A549 (cell line): Measurements from ENCODE around the gene RHOT2. TPM values are rescaled to one million over a fixed set of nuclear protein-coding genes. Genes with fewer than 3 reads are reported as not detected.

Experiments used
- ATAC-seq, 2 experiments: fragments of 200-7000 bp in 1 of 2; fragments of >200 bp in 1 of 2; cut with Nextera tagmentation in 1 of 2; cut with Tn5 transposase in 1 of 2; 3 replicates each; pipeline versions ENCODE4 v1.8.0 to v1.9.1; 2018 to 2020; ENCODE audit warnings: mild to moderate bottlenecking in 1 of 2, moderate library complexity in 1 of 2
- CTCF ChIA-PET: fragments of 300-600 bp; sonication (Branson Sonifier 250); formaldehyde crosslinking; extraction: SDS; loops from one replicate; lab custom pipeline; 2021; ENCODE audit warnings: antibody characterized with exemption, inconsistent platforms; lab: Yijun Ruan, JAX
- POLR2A ChIA-PET: fragments of 350-600 bp; formaldehyde crosslinking; extraction: SDS; loops from one replicate; lab custom pipeline; 2021; ENCODE audit warnings: antibody characterized with exemption, inconsistent platforms; lab: Yijun Ruan, JAX
- DNase-seq, 2 experiments: peaks; one replicate each; pipeline versions ENCODE4 v3.0.0 to v3.0.0-alpha.2; 2011 to 2016; ENCODE audit warnings: low read depth in 1 of 2, low spot score in 1 of 2
- FAIRE-seq: peaks from 2 replicates; lab custom pipeline; 2011; peaks lifted over from hg19 to GRCh38; lab: Jason Lieb, UNC
- H3K27ac ChIP-seq, 2 experiments: fragments of >200 bp; sonication (Bioruptor Twin); formaldehyde crosslinking; 3 replicates each; pipeline ENCODE4 v1.5.1; 2016 to 2017
- H3K4me1 ChIP-seq: fragments of >200 bp; sonication (Bioruptor Twin); formaldehyde crosslinking; 3 replicates; pipeline ENCODE4 v1.6.1; 2016
- H3K4me2 ChIP-seq: fragments of >200 bp; sonication (Bioruptor Twin); formaldehyde crosslinking; 3 replicates; pipeline ENCODE4 v1.6.1; 2016
- H3K4me3 ChIP-seq: fragments of >200 bp; sonication (Bioruptor Twin); formaldehyde crosslinking; 3 replicates; pipeline ENCODE4 v1.5.1; 2016
- H3K9me3 ChIP-seq: fragments of >200 bp; sonication (Bioruptor Twin); formaldehyde crosslinking; 3 replicates; pipeline ENCODE4 v1.6.1; 2016
- BHLHE40 ChIP-seq: IDR thresholded peaks from 2 replicates; pipeline ENCODE4 v1.6.1; 2012; ENCODE audit warnings: low read depth, low read length, inconsistent platforms
- CBX8 ChIP-seq: fragments of 200-600 bp; sonication (generic); IDR thresholded peaks from 2 replicates; pipeline ENCODE4 v1.6.1; 2016
- CEBPB ChIP-seq, 2 experiments: fragments of >200 bp in 1 of 2; sonication (Bioruptor Twin) in 1 of 2; formaldehyde crosslinking in 1 of 2; IDR thresholded peaks; 2 replicates each; pipeline ENCODE4 v1.6.1; 2012 to 2016
- EHF ChIP-seq: fragments of 250-450 bp; sonication (Bioruptor Pico); IDR thresholded peaks from 2 replicates; pipeline ENCODE4 v1.5.0; 2020; ENCODE audit warnings: mild to moderate bottlenecking
- EP300 ChIP-seq, 2 experiments: fragments of >200 bp; sonication (Bioruptor Twin); formaldehyde crosslinking; IDR thresholded peaks; 2 replicates in 1 of 2; 3 replicates in 1 of 2; pipeline ENCODE4 v1.6.1; 2016 to 2017
- FOSL2 ChIP-seq, 2 experiments: fragments of 450-650 bp in 1 of 2; fragments of >200 bp in 1 of 2; sonication (Bioruptor Twin) in 1 of 2; formaldehyde crosslinking; IDR thresholded peaks; 2 replicates each; pipeline versions ENCODE4 v1.5.0 to v1.6.1; 2016 to 2020; ENCODE audit warnings: mild to moderate bottlenecking in 1 of 2, moderate library complexity in 1 of 2
- GATA3 ChIP-seq: IDR thresholded peaks from 2 replicates; pipeline ENCODE4 v1.6.1; 2012; ENCODE audit warnings: borderline replicate concordance
- HEYL ChIP-seq: fragments of 250-450 bp; sonication (Bioruptor Pico); IDR thresholded peaks from 2 replicates; pipeline ENCODE4 v1.8.0; 2021; ENCODE audit warnings: mild to moderate bottlenecking, moderate library complexity
- HMGXB4 ChIP-seq: fragments of 250-450 bp; sonication (Bioruptor Pico); IDR thresholded peaks from 2 replicates; pipeline ENCODE4 v1.5.0; 2021; ENCODE audit warnings: mild to moderate bottlenecking, moderate library complexity, borderline replicate concordance
- HOXB13 ChIP-seq: fragments of 250-450 bp; sonication (Bioruptor Pico); IDR thresholded peaks from 2 replicates; pipeline ENCODE4 v1.5.0; 2020; ENCODE audit warnings: low read depth, mild to moderate bottlenecking, moderate library complexity
- HOXB5 ChIP-seq: fragments of 250-450 bp; sonication (Bioruptor Pico); IDR thresholded peaks from 2 replicates; pipeline ENCODE4 v1.5.0; 2020; ENCODE audit warnings: mild to moderate bottlenecking, moderate library complexity
- JUN ChIP-seq, 2 experiments: fragments of >200 bp; sonication (Bioruptor Twin); formaldehyde crosslinking; IDR thresholded peaks; 2 replicates in 1 of 2; 3 replicates in 1 of 2; pipeline ENCODE4 v1.6.1; 2016 to 2017
- JUNB ChIP-seq: fragments of >200 bp; sonication (Bioruptor Twin); formaldehyde crosslinking; IDR thresholded peaks from 2 replicates; pipeline ENCODE4 v1.6.1; 2016
- KDM1A ChIP-seq: fragments of 200-600 bp; sonication (generic); IDR thresholded peaks from 2 replicates; pipeline ENCODE4 v1.6.1; 2016; ENCODE audit warnings: low read depth, mild to moderate bottlenecking
- MAFK ChIP-seq: fragments of 450-650 bp; IDR thresholded peaks from 2 replicates; pipeline ENCODE4 v1.6.1; 2014; ENCODE audit not compliant: partially characterized antibody
- NFE2L2 ChIP-seq: fragments of 150-350 bp; conservative IDR thresholded peaks from 2 replicates; pipeline ENCODE4 v1.6.1; 2014; ENCODE audit warnings: low read length
- POLR2A ChIP-seq: IDR thresholded peaks from 2 replicates; pipeline ENCODE4 v1.6.1; 2012; ENCODE audit warnings: mild to moderate bottlenecking, low read length
- RAD21 ChIP-seq, 2 experiments: fragments of >200 bp in 1 of 2; sonication (Bioruptor Twin) in 1 of 2; formaldehyde crosslinking in 1 of 2; IDR thresholded peaks in 1 of 2; conservative IDR thresholded peaks in 1 of 2; 2 replicates in 1 of 2; 3 replicates in 1 of 2; pipeline ENCODE4 v1.6.1; 2012 to 2018; ENCODE audit warnings: inconsistent platforms in 1 of 2
- REST ChIP-seq: fragments of 200-600 bp; sonication (generic); IDR thresholded peaks from 2 replicates; pipeline ENCODE4 v1.6.1; 2016; ENCODE audit warnings: antibody characterized with exemption, mild to moderate bottlenecking, moderate library complexity
- RFX5 ChIP-seq: fragments of 450-650 bp; IDR thresholded peaks from 2 replicates; pipeline ENCODE4 v1.7.1; 2014; ENCODE audit warnings: antibody characterized with exemption, mild to moderate bottlenecking, moderate library complexity
- TFCP2L1 ChIP-seq: fragments of 250-450 bp; sonication (Bioruptor Pico); IDR thresholded peaks from 2 replicates; pipeline ENCODE4 v1.5.0; 2021; ENCODE audit warnings: mild to moderate bottlenecking
- TP53 ChIP-seq: fragments of 250-450 bp; sonication (Bioruptor Pico); IDR thresholded peaks from 2 replicates; pipeline ENCODE4 v1.5.0; 2021; ENCODE audit warnings: mild to moderate bottlenecking, moderate library complexity
- ZC3H11A ChIP-seq: fragments of 450-650 bp; IDR thresholded peaks from 2 replicates; pipeline ENCODE4 v1.6.1; 2014; ENCODE audit warnings: antibody characterized with exemption, mild to moderate bottlenecking
- ZFP36 ChIP-seq: fragments of 450-650 bp; IDR thresholded peaks from 2 replicates; pipeline ENCODE4 v1.6.1; 2014; ENCODE audit warnings: borderline replicate concordance; ENCODE audit not compliant: partially characterized antibody
- WGBS: methylation state at CpG from one replicate; pipeline ENCODE4 v1.1.6; 2017; ENCODE audit errors: missing lambda C conversion rate; 5-methylcytosine and 5-hydroxymethylcytosine counted together
- polyA plus RNA-seq, 4 experiments: library from polyadenylated mRNA; depleted of rRNA in 3 of 4; stranded (reverse); fragments of >200 nt; fragmentation: RNase III in 1 of 4; extraction: RNeasy Plus Mini Kit Qiagen cat#74134 plus additional on column Dnase treatment in 1 of 4; gene quantifications; 2 replicates in 3 of 4; 3 replicates in 1 of 4; pipeline ENCODE4 v1.2.3, GENCODE V29; 2011 to 2017

RHOT2 gene
- polyA plus RNA-seq, 2 of the 4 experiments (the other 2 are of a cell fraction): 38.0 to 83.1 TPM

GRCh38 chr16:652454-653305 is 15.3 kb upstream of the RHOT2 start:
- H3K9me3 ChIP-seq: no peaks in the 10 kb centered on the region
- FAIRE-seq: no peak

DNA sequence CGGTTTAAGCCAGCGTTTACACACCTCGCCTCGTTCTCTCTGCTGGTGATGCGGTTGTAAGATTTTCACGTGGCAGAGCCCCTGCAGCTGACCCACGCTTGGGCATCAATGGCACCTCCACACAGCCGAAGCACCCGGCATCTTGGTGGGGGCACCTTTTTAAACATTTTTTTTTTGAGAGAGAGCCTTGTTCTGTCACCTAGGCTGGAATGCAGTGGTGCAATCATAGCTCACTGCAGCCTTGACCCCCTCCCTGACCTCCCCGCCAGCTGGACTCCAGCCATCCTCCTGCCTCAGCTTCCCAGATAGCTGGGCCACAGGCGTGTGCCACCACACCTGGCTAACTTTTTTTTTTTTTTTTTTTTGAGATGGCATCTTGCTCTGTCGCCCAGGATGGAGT is 13.9 kb upstream of the RHOT2 start:
- H3K4me3 ChIP-seq: no peak overlapping the region
- no peak for DNase-seq
- no peak for ATAC-seq
- no peak overlapping the region for H3K4me2 ChIP-seq
- TF ChIP-seq MAFK: no peak
- TF ChIP-seq GATA3: no peak
- TF ChIP-seq JUNB: no peak
- no peak for TF ChIP-seq TFCP2L1 (CRISPR knock-in tag)
- TF ChIP-seq ZFP36: no peak
- WGBS: 90% methylated on average over 12 of the region's 12 CpGs
- POLR2A ChIA-PET: no interaction called here
- no peak overlapping the region for H3K27ac ChIP-seq
- no peak for FAIRE-seq
- H3K4me1 ChIP-seq: peaks cover 6% of the 10 kb centered on the region; the same call in 2 of the 3 replicates
- H3K9me3 ChIP-seq: no peaks in the 10 kb centered on the region
- CTCF ChIA-PET: interaction anchor here (0.6 to 4.1 kb wide), 6 partner anchors 9 to 75 kb away, joined by 3 to 16 read pairs (median 4); partner anchors contain the start of genes METTL26 and RHOT2

More at GRCh38 chr16:652454-653305, 15.3 kb upstream of the RHOT2 start:
- WGBS: 89% methylated on average over 26 of the region's 28 CpGs
- DNase-seq (no peak), ATAC-seq (no peak)
- H3K27ac ChIP-seq: no peak overlapping the region
- no peak for TF ChIP-seq ZC3H11A
- no peak for TF ChIP-seq TP53 (CRISPR knock-in tag)
- no peak for TF ChIP-seq EHF (CRISPR knock-in tag)
- TF ChIP-seq BHLHE40: no peak
- no peak overlapping the region for H3K4me3 ChIP-seq
- no peak overlapping the region for H3K4me2 ChIP-seq
- peaks cover 15% of the 10 kb centered on the region for H3K4me1 ChIP-seq
- CTCF ChIA-PET: interaction anchor here (1.0 to 6.1 kb wide), 6 partner anchors 7 to 23 kb away, joined by 3 to 64 read pairs (median 7); partner anchors contain the start of genes METTL26 and RHOT2
- POLR2A ChIA-PET: no interaction called here

DNA sequence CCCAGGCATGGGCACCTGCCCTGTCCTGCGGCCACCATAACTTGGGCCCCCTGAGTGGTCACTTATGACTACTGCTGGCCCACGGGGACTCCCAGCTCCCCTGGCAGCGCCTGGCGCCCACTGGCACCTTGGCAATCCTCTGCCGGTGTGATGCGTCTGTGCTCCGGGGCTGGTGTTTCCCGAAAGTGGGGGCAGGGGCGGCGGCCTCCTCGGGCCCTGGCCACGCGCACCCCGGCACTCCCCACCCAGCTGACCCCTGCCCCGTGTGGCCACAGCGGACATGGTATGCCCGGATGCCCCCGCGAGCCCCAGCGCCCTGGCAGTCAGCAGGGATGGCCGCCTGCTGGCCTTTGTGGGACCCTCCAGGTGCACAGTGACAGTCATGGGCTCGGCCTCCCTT is 10.4 kb upstream of the RHOT2 start:
- TF ChIP-seq JUN (IDR thresholded peaks at IDR 0.05) (no peak), HEYL (no peak), KDM1A (no peak), BHLHE40 (no peak), HMGXB4 (CRISPR knock-in tag) (no peak), POLR2A (no peak), GATA3 (no peak), TFCP2L1 (CRISPR knock-in tag) (no peak), NFE2L2 (no peak), TP53 (CRISPR knock-in tag) (no peak), HOXB13 (CRISPR knock-in tag) (no peak), HOXB5 (no peak), REST (no peak), RAD21 (conservative IDR thresholded peaks at IDR 0.05 in 1 of 2, IDR thresholded peaks at IDR 0.05 in 1 of 2) (no peak), CBX8 (no peak), EP300 (IDR thresholded peaks at IDR 0.05) (no peak), CEBPB (IDR thresholded peaks at IDR 0.05) (no peak), FOSL2 (IDR thresholded peaks at IDR 0.05) (no peak), FOSL2 (CRISPR knock-in tag; IDR thresholded peaks at IDR 0.05) (no peak), RFX5 (no peak)
- ATAC-seq (no peak), FAIRE-seq (no peak), DNase-seq (no peak)
- no peak overlapping the region for H3K4me2 ChIP-seq
- H3K4me3 ChIP-seq: no peak overlapping the region
- CTCF ChIA-PET: interaction anchor here (0.5 to 13.5 kb wide), 8 partner anchors 11 to 561 kb away, joined by 3 to 105 read pairs (median 3); partner anchors contain the start of gene RHOT2
- WGBS: 85% methylated on average over 13 of the region's 22 CpGs
- POLR2A ChIA-PET: no interaction called here
- H3K4me1 ChIP-seq: peaks cover 14% of the 10 kb centered on the region
- no peak overlapping the region for H3K27ac ChIP-seq
- H3K9me3 ChIP-seq: no peaks in the 10 kb centered on the region
